NCI-H1436 (cell line): Measurements from ENCODE around the gene TFR2.

ENCODE experiments used
- DNase-seq: peaks from one replicate; lab custom pipeline; 2025; lab: John Stamatoyannopoulos, UW

The TFR2 gene

DNA sequence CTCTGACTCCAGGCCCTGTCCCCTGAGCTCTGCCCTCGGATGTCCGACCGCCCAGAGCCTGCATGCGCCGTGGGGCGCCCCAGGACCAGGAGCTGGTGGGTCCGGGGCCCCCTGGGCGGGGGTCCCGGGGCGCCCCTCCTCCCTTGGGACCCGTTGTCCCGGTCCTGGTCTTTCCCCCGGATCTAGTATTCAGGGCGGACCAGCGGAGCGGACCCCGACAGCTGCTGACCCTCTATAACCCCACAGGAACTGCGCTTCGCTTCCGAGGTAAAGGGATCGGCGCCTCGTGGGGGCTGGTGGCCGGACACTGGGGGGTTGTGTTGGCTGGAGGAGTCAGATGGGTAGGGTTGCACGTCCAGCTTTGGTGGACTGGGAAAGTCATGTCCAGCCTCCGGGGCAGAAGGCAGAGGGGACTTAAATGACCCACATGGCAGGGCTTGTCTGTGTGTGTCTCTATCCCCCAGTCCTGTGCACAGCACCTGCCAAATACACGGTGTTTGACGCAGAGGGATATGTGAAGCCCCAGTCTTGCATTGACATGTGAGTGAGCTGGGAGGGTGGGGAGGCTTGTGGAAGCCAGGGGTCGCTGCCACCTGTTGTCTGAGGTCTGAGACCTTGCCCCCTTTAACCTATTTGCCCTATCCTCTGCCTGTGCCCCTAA lies 28.5 kb downstream of the TFR2 start:
- DNase-seq: no peak

DNA sequence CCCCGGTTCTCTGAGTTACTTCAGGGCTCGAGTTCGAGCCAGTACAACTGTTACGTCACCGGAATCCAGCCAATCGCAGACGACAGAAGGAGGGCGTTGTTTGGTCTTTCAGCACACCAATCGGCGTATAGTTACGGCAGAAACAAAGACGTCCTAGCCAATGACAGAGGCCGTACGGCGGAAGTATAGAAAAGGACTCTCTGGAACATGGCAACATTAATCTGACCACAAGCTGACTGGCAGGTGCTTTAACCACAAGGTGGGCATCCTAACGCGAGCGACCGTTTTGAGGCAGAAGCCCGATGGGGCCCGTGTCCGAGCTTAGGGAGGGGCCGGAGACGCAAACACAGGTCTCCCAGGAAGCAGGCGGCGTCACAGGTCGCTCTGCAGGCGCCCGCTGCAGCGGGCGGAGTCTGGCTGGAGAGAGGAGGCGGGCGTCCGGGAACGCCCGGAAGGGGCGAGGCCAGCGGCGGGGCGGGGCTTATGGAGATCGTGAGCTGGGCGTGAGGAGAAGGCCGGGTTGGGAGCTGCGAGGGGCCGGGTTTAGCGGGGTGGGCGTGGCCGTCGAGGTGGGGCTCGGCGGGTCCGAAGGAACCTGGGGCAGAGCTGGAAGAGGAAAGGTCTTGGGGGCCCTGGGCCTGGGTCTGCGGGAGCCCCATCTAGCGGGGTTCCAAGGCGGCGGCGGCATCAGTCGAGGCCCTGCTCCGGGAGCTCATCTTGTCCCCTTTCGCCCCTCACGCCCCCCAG lies 29.2 kb downstream of the TFR2 start, which contains the start of gene MOSPD3:
MOSPD3 (plus strand) TSS at position 558 of the 747 bp plus-strand sequence. CDS start 252 bp downstream, outside the sequence.
- DNase-seq: peak; percentile 99

DNA sequence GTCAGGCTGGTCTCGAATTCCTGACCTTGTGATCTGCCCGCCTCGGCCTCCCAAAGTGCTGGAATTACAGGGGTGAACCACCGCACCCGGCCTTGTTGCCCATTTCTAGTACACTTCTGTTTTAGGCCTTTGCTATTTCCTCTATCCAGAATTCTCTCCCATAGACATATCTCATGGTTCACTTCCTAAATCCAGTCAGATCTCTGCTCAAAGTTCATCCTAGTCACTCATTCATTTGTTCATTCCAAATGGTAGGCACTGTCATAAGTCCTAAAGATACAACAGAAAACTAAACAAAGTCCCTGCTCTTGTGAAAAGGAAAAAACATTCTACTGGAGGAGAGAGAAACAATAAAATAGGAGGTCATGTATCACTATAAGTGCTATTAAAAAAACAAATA lies 31.4 kb downstream of the TFR2 start:
- no peak for DNase-seq

DNA sequence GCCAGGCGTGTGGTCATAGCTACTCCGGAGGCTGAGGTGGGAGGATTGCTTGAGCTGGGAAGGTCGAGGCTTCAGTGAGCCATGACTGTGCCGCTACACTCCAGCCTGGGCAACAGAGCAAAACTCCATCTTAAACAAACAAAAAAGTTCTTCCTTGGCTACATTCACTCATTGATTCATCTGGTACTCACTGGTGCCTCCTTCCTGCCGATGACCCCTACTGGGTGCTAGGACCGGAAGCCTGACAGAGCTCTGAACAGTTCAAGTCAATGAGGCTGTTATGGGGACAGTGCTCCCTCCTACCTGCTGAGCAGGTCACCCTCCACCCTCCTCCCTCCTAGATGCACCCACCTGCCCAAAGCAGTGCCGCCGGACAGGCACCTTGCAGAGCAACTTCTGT lies 34.2 kb downstream of the TFR2 start:
- no peak for DNase-seq

DNA sequence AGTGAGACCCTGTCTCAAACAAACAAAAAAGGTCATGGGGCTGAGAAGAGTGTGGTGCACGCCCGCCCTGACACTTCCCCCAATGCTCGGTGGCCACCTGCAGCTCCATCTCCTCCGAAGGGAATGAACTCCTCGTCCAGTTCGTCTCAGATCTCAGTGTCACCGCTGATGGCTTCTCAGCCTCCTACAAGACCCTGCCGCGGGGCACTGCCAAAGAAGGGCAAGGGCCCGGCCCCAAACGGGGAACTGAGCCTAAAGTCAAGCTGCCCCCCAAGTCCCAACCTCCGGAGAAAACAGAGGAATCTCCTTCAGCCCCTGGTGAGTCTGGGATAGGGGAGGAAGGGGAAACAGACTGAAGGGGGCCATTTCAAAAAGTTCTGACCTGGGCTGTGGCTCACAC lies 35.0 kb downstream of the TFR2 start:
- DNase-seq: no peak

DNA sequence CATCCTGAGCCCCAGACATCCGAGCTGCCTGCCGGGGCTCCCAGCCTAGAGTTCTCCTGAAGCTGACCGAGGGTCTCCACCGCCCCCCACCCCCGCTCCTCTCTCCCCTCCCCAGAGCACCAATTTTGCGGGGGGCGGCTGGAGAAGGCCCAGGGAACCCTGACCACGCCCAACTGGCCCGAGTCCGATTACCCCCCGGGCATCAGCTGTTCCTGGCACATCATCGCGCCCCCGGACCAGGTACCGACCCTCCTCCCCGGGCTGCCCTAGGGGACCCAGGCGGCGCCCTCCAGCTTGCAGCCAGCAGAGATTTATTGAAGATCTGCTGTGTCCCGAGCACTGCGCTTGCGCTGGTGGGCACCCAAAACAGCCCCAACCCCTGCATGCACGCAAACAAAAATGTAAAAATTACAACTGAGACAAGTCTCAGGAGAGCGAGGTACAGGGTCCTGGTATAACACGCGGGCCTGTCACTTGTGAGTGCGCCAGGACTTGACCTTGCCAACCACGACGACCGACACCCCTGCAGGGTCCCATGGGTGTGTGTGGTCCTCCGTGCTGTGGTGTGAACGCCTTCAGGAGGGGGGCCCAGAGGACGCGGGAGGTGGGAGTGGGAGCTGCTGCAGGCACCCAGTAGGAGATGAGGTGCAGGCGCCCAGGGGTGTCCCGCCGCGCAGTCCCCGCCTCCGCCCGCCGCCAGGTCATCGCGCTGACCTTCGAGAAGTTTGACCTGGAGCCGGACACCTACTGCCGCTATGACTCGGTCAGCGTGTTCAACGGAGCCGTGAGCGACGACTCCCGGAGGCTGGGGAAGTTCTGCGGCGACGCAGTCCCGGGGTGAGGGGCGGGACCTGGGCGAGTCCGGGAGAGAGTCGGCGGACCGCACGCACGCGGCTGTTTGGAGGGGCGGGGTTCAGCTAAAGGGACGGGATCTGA lies 36.1 kb downstream of the TFR2 start:
- no peak for DNase-seq

GRCh38 chr7:100604028-100604975 lies 37.0 kb downstream of the TFR2 start:
- peak; percentile 45 for DNase-seq

DNA sequence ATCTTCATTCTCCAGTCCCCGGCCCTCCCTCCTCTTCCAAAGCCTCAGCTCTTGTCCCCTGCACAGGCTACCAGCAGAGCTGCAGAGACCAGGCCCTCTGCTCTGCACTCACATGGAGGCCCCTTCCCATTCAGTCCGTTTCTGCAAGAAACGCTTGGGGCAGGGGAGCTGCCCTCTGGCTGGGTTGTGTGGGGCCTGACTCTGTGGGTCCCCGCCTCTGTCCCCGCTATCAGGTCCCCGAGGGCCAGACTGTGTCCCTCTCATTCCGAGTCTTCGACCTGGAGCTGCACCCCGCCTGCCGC lies 37.7 kb downstream of the TFR2 start:
- DNase-seq: no peak

- DNase-seq: no peak
Measured at GRCh38 chr7:100602889-100603725, 38.2 kb downstream of the TFR2 start.

GRCh38 chr7:100600730-100601038 lies 40.7 kb downstream of the TFR2 start:
- no peak for DNase-seq

DNA sequence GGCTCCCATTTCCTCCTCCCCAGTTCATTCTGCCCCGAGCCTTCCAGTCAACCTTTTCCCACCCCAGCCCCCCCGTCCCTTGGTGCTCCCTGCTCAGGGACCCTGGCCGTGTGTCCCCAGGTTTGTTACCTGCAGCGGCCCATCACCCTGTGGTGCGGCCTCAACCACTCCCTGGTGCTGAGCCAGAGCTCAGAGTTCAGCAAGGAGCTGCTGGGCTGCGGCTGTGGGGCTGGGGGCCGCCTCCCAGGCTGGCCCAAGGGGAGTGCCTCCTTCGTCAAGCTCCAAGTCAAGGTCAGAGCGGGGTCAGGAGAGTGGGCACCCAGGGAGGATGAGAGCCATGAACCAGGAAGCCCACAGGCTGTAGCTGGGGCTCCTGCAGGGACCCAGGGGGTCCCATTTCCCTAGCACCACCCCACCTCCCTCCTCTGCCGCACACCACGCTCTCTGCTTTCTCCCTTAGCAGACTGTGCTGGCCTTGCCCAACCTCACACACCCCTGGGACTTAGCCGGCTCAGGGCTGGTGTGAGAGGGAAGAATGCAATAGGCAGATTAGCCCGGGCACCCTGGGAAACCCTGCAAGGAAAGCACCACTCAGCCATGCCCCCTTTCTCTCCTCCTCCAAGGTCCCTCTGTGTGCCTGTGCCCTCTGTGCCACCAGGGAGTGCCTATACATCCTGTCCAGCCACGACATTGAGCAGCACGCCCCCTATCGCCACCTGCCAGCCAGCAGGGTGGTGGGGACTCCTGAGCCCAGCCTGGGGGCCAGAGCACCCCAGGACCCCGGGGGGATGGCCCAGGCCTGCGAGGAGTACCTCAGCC lies 41.2 kb downstream of the TFR2 start:
- DNase-seq: no peak

DNA sequence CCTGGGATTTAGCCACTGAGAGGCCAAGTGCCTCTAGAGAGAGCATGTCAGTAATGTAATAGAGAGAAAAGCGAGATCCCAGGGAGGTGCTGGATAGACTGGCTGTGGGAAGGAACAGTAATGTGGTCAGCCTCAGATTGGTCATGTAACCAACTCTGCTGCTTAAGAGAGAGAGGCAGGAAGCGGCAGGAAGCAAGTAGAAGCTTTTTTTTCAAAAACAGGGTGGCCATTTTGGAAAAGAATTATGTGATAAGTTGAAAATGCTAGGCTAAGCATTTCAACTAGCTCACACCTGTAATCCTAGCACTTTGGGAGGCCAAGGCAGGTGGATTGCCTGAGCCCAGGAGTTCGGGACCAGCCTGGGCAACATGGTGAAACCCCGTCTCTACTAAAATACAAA lies 42.9 kb downstream of the TFR2 start:
- DNase-seq: no peak

DNA sequence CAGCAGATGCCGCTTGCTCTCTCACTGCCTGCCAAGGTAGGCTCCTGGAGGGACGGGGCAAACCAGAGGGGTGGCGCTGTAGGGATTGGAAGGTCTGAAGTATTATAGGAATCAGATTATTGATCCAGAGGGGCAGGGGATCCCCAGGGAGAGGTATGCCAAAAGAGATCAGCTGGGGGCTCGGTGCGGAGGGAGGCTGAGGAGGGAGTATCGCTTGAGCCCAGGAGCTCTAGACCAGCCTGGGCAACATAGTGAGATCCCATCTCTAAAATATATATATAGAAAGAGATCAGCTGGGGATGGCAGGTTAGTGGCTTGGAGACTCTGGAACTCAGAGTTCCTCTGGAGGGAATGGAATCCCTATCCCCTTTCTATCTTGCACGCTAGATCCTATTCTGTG lies 46.2 kb downstream of the TFR2 start:
- DNase-seq: no peak

- no peak for DNase-seq
Measured at GRCh38 chr7:100591596-100591995, 49.8 kb downstream of the TFR2 start.

GRCh38 chr7:100590077-100590737 lies 51.1 kb downstream of the TFR2 start:
- DNase-seq: no peak

DNA sequence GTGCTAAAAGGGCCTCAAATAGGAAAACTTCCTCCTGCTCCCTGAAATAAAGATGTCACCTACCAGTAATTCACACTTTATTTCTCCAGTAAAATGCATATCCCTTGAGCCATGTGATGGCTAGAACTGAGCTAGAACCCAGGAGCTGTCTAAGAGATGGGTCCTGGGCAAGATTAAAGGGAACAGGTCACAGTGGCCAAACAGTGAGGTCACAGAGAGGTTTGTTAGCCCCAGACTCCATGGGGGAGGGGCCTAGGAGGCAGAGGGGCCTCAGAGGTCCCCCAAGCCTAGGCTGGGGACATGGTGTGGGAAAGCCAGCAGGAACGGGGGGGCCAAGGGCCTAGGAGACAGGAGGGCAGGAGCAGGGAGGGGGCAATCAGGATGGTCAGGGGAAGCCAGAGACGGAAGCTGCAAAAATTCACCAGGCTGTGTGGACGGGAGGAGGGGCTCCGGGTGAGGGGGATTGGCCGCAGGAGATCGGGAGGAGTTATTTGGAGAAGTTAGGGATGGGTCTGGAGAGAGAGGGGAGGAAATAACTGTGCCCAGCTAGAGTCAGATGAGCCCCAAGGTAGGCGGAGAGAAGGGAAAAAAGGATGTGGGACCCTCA lies 51.9 kb downstream of the TFR2 start:
- DNase-seq: no peak

- no peak for DNase-seq
Measured at GRCh38 chr7:100588438-100588837, 52.9 kb downstream of the TFR2 start.

DNA sequence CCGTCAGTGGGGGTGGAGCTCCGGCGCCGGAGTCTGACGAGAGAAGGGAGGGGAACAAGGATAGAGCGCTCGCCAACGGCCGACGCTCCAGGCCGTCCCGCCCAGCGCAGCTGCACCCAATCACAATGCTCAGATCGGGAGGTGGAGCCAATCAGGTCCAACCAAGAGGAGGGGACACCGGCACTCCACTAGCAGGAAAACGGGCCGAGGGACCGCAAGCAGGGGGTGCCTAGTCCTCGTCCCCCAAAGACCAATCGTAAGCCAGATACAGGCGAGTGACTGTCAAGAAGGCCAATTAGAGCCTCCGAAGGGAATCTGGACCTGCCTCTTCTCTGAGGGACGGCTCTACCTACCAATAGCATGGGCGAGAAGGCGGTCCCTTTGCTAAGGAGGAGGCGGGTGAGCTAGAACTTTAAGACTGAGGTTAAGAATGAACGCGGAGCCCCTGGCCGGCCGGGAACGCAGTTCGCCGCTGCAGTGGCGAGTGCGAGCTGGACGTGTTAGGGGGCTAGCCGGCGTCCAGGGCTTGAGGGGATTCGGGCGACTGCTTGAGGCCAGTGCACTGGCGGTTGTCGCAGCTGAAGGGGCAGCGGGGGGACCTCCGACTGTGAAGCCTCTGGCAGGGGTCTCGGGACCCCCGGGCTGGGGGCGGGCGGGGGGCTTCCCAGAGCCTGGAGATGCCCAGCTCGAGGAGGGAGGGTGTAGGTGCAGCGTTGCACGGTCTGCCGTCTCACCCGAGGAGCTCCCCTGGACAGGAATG lies 54.9 kb downstream of the TFR2 start, which contains the start of gene FBXO24:
FBXO24 (plus strand) TSS at position 63 of the 760 bp plus-strand sequence; CDS start at position 361, 298 bp downstream.
- peak; percentile 99 for DNase-seq
